HG03378 (cell line): ENCODE results near the gene TMIGD1.
"Not testable (repeated sequence)": the region's sequence is repeated elsewhere in the genome, so short reads cannot be mapped to it uniquely, and the experiment has no call there.

Experiments
- ATAC-seq: cut with Tn5 transposase; IDR thresholded peaks from one replicate; pipeline ENCODE4 v1.9.1; 2021; ENCODE audit warnings: mild to moderate bottlenecking, moderate library complexity; ENCODE audit not compliant: unreplicated experiment

The TMIGD1 gene

GRCh38 chr17:30360086-30360808, 26.4 kb upstream of the TMIGD1 start:
- ATAC-seq, result no peak

DNA sequence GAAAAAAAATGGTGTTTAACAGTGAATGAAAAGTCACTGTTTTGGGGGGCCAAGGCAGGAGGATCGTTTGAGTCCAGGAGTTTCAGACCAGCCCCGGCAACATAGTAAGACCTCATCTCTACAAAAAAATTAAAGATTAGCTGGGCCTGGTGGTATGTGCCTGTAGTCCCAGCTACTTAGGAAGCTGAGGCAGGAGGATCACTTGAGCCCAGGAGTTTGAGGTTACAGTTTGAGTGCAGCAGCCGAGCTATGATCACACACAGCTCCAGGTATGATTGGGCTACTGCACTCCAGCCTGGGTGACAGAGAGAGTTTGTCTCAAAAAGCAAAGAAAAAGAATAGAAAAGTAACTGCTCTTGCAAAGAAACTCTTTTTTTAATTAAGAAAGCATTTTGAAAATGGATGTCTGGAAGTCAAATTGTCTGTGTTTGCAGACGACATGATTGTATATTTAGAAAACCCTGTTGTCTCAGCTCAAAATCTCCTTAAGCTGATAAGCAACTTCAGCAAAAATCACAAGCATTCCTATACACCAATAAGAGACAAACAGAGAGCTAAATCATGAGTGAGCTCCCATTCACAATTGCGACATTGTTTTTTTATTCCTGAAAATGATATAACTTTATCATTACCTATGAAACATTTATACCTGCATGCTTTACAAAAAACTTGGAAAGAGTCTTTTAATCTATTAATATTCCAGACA, 24.4 kb upstream of the TMIGD1 start:
- ATAC-seq, result no peak

DNA sequence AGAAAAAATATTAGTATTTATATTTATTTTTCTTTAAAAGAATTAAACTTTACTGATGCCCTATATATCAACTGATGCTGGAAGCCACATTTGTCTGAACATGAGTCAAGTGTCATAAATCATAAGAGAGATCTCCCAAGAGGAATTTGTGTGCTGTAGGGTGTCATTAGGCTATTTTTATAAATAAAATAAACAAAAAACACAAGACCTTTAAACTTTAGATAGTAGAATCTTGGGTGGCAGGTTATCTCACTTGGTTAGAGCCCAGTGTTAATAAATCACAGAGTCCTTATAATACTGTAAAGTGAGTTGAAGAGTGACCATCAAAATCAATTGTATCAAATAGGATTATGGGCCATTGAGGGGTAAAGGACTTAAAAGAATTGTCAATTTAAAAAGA, 23.6 kb upstream of the TMIGD1 start:
- ATAC-seq, result no peak

- ATAC-seq, result no peak
These were observed 20.8 kb upstream of the TMIGD1 start for GRCh38 chr17:30354701-30355100.

GRCh38 chr17:30352240-30352814, 18.5 kb upstream of the TMIGD1 start:
- no peak for ATAC-seq

DNA sequence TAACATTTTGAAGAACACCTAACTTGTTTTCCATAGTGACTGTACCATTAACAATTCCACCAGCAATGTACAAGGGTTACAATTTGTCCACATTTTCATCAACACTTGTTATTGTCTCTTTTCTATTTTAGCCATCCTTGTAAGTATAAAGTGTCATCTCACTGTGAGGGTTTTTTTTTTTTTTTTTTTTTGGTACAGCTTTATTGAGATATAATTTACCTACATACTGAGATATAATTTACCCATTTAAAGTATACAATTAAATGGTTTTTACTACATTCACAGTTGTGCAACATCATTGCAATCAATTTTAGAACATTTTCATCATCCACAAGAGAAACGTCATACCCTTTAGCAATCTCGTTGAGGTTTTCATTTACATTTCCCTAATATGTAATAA, 17.9 kb upstream of the TMIGD1 start:
- ATAC-seq, result no peak

DNA sequence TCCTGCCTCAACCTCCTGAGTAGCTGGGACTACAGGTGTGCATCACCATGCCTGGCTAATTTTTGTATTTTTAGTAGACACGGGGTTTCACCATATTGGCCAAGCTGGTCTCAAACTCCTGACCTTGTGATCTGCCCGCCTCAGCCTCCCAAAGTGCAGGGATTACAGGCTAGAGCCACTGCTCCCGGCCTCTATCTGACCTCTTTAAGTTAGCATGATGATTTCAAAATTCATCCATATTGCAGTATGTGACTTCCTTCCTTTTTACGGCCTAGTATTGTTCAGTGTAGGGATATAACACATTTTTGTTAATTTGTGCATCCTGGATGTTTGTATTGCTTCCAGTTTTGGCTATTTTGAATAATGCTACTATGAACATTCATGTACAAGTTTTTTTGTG, 17.4 kb upstream of the TMIGD1 start:
- not testable (repeated sequence) for ATAC-seq

GRCh38 chr17:30349252-30349651, 15.4 kb upstream of the TMIGD1 start:
- no peak for ATAC-seq

DNA sequence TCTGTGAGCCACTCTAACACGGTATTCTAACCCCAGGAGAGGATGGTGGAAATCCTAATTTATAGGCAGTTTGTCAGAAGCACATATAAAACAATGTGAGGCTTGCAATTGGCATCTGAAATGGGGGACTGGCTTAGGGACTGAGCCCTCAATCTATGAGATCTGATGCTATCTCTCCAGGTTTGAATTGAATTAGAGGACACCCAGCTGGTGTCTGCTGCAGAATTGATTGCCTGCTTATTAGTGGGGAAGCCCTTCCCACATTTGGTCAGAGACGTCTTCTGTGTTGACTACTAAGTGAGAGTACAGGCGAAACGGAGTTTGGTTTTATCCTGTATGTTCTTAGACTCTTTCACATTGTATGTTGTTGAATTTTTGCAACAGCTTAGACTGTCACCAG, 13.6 kb upstream of the TMIGD1 start:
- no peak for ATAC-seq

- no peak for ATAC-seq
These were observed 12.5 kb upstream of the TMIGD1 start for GRCh38 chr17:30346221-30346795.

DNA sequence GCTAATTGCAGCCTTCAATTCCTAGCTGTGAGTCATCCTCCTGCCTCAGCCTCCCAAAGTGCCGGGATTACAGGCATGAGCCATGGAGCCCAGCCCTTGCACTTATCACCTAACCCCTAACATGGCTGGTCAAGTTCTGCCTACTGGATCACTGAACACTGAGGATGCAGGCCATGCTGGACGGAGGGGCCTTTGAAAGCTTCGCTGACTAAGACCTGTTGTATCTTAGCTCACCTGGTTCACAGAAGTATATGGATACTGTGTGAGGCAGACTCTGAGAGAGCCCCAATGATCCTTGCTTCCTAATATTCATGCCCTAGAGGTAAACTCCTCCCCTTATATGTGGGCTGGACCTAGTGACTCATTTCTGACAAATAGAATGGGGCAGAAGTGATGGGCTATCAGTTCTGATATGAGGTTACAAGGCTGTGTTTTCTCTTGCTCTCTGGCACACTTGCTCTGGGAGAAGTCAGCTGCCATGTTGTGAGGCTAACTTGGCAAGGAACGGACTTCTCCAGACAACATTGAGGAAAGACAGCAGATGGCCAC, 11.7 kb upstream of the TMIGD1 start:
- ATAC-seq, result no peak

DNA sequence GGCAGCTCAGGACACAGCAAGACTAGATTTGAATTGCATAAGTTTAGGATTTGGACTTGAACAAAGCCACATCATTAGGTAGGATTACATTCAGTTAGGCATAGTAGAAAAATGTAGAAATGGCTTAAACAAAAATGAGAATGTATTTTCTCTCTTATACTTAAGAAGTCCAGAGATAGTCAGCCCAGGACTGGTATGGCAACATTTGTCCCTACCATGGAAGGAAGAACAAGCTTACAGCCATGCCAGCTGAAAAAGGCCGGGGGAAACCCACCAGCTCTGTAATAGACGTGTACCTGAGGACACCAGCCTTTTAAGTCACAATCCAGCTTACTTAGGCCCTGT, 11.2 kb upstream of the TMIGD1 start:
- ATAC-seq, result no peak

DNA sequence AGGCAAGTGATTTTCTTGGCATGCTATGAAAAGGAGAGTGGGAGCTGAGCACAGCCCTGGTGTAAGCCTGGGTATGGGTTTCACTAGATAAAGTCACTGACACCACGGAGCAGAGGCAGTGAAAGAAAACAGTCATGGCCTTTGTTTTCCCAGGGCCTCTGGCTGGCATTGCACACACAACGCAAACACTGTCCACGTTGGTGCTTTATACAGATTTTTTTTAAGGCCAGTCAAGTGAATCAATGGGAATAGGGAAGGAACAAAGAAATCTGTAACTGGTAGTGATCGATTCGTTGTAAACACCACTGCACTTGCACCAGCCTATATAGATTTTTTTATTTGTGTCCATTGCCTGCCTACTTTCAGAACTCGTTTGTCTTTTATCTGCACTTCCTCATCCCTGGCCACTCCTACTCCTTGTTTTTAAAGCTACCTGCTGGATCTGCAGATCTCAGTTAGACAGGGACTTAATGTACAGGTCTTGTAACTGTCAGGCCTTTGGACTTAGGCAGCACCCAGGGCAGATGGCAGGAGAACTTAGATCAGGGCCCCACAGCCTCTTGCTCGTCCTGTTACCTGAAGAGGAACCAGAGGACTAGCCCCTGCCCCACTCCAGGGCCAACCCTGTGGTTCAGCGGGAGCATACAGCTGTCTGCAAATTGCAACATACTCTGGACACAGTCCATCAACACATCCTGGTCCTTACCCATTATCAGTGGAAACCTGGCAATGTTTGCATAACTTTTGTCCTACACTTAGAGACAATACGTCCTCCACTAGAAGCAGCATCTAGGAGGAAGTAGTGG, 10.6 kb upstream of the TMIGD1 start:
- ATAC-seq, result no peak

- ATAC-seq, result no peak
These were observed 9.9 kb upstream of the TMIGD1 start for GRCh38 chr17:30343796-30344195.

GRCh38 chr17:30343244-30343643, 9.4 kb upstream of the TMIGD1 start:
- not testable (repeated sequence) for ATAC-seq

DNA sequence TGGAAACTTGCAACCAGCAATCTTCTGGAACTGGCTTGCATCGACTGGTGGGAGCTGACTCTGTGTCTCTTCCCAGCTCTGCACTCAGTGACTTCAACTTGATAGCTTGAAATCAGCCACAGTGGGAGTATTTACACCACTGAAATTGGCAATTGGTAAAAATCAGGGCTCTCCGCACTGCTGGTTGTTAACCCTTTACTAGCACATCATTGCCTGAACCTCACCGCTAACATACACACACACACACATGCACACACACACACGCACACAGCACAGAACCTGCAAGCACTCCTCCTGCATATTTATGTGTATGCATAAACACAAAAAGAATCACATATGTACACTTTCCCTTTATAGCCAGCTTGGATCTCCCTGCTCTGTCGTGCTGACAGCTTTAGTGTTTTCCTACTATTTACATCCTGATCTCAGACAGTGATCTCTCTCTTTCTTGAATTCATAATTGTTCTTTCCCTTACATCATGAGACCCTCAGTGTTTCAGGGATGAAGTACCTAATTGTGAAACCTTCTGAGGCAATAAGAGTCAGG, 7.9 kb upstream of the TMIGD1 start:
- ATAC-seq, result no peak

DNA sequence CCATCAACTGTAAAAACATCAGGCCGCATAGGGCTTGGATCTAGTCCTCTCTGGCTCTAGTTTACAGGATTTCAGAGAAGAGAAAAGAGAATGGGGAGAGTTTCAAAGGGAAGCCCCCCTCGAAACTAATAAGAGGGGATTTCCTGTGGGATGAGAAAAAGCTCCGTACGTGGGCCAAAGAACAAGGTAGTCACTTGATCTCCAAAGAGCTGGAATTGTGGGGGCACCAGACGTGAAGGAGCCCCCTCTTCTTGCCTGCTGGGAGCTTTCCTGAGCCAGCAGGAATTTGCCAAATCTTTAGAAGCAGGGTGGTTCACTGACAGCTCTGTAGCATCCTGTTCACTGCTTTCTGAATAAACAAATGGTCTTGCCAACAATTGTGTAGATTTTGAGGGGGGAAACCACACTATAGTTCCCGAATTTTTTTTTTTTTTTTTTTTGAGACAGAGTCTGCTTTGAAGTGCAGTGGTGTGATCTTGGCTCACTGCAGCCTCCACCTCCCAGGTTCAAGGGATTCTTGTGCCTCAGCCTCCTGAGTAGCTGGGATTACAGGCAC, 7.0 kb upstream of the TMIGD1 start:
- ATAC-seq, result no peak

GRCh38 chr17:30339086-30339485, 5.2 kb upstream of the TMIGD1 start:
- no peak for ATAC-seq

DNA sequence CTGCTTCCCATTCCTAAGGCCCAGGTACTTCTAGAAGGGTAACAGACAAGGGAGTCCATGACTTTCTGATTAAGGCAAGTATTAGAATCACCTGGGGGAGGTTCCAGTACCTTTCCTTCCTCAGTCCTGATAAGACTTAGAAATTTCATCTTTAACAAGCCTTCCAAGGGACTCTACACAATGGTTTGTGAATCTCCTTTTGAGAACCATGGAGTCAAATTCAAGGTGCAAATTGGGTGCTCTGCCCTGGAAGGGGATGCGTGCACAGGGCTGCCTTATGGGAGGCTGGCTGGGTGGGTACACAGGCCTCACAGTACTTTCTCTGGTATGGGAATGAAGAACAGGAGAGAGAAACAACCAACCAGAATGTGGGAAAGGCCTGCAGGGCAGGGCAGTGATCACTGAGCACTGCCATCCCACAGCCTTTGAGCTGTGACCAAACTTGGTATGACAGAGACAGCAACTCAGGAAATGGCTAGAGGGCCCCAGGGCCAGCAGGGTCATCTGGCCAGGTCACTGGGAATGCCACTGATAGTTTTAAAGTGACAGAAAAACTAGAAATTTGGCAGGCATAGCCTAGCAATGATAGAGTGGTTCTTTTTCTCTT, 3.6 kb upstream of the TMIGD1 start:
- no peak for ATAC-seq
